Endodermal cell (in vitro differentiated cells): ENCODE results near the gene RMC1. TPM values are rescaled to one million over a fixed set of nuclear protein-coding genes. Genes with fewer than 3 reads are reported as not detected.
A peak's percentile ranks its signal among the peaks of the same experiment; 100 is the strongest.

Experiments used
- DNase-seq: peaks from one replicate; pipeline ENCODE4 v3.0.0-alpha.2; 2017
- H3K27ac ChIP-seq: 2 replicates; pipeline ENCODE4 v1.5.1; 2013; ENCODE audit warnings: mild to moderate bottlenecking, low read depth, low read length, moderate library complexity
- H3K27me3 ChIP-seq: 2 replicates; pipeline ENCODE4 v1.6.1; 2013; ENCODE audit warnings: mild to moderate bottlenecking, low read length, moderate library complexity; ENCODE audit not compliant: insufficient read depth, control insufficient read depth, poor library complexity, severe bottlenecking
- H3K36me3 ChIP-seq: 2 replicates; pipeline ENCODE4 v1.7.0; 2013; ENCODE audit warnings: mild to moderate bottlenecking, low read length, moderate library complexity; ENCODE audit not compliant: control insufficient read depth, insufficient read depth
- H3K4me1 ChIP-seq: one replicate; pipeline ENCODE4 v1.7.0; 2013; ENCODE audit warnings: low read length; ENCODE audit not compliant: control insufficient read depth, insufficient read depth
- H3K4me3 ChIP-seq: 2 replicates; pipeline ENCODE4 v1.5.1; 2013; ENCODE audit warnings: mild to moderate bottlenecking, low read length, moderate library complexity
- H3K9ac ChIP-seq: 2 replicates; pipeline ENCODE4 v1.6.1; 2013; ENCODE audit warnings: mild to moderate bottlenecking, low read length, moderate library complexity; ENCODE audit not compliant: poor library complexity, severe bottlenecking; ENCODE audit errors: extremely low read depth
- H3K9me3 ChIP-seq: 2 replicates; pipeline ENCODE4 v1.6.1; 2013; ENCODE audit warnings: mild to moderate bottlenecking, low read length, moderate library complexity; ENCODE audit not compliant: control insufficient read depth
- H3K27ac Mint-ChIP-seq: 2 replicates; pipeline ENCODE4 v1.8.0; 2020; ENCODE audit warnings: mixed read lengths
- H3K27me3 Mint-ChIP-seq: 2 replicates; pipeline ENCODE4 v1.8.0; 2021; ENCODE audit warnings: mild to moderate bottlenecking, mixed read lengths; ENCODE audit not compliant: insufficient read depth
- H3K36me3 Mint-ChIP-seq: 2 replicates; pipeline ENCODE4 v1.8.0; 2020; ENCODE audit warnings: low read depth, mixed read lengths
- H3K4me1 Mint-ChIP-seq: 2 replicates; pipeline ENCODE4 v1.8.0; 2020; ENCODE audit warnings: mixed read lengths
- H3K4me3 Mint-ChIP-seq: 2 replicates; pipeline ENCODE4 v1.8.0; 2020; ENCODE audit warnings: mild to moderate bottlenecking, moderate library complexity, mixed read lengths
- H3K9me3 Mint-ChIP-seq: 2 replicates; pipeline ENCODE4 v1.8.0; 2020; ENCODE audit warnings: mild to moderate bottlenecking, mixed read lengths
- CTCF ChIP-seq: fragments of 200-600 bp; sonication (generic); conservative IDR thresholded peaks from 2 replicates; pipeline ENCODE4 v1.5.0; 2021; ENCODE audit warnings: antibody characterized with exemption, mild to moderate bottlenecking
- WGBS, 2 experiments: methylation state at CpG; one replicate each; pipeline versions ENCODE4 v1.1.5 to v1.1.7; 2013; ENCODE audit warnings: missing lambda C conversion rate in 2 of 2, mixed read lengths in 1 of 2; ENCODE audit not compliant: insufficient coverage in 1 of 2, insufficient read length in 1 of 2; 5-methylcytosine and 5-hydroxymethylcytosine counted together
- total RNA-seq, 2 donors: library from RNA; stranded (reverse); fragmentation: NEBNext Ultra II Directional in 1 of 2; extraction: Animal tissue kit (Norgen Biotek cat#: 25700) in 1 of 2; gene quantifications; 2 replicates in 1 of 2; 3 replicates in 1 of 2; pipeline ENCODE4 v1.2.1, GENCODE V29; 2021

The RMC1 gene
- total RNA-seq, 2 donors from 2014 or later, result 18.3 to 19.1 TPM

GRCh38 chr18:23524213-23524707 is 20.9 kb downstream of the RMC1 start:
- H3K4me3 Mint-ChIP-seq, result no peak overlapping the region
- no peaks in the 10 kb centered on the region for H3K4me1 Mint-ChIP-seq
- 95% methylated on average over 12 to 14 of the region's 14 CpGs for WGBS, 2 experiments
- H3K9me3 Mint-ChIP-seq, result no peaks in the 10 kb centered on the region
- H3K9me3 ChIP-seq, result no peaks in the 10 kb centered on the region
- H3K27ac Mint-ChIP-seq, result no peak overlapping the region
- H3K4me1 ChIP-seq, result no peaks in the 10 kb centered on the region
- no peaks in the 10 kb centered on the region for H3K27me3 Mint-ChIP-seq
- peaks cover 77% of the 10 kb centered on the region for H3K36me3 ChIP-seq
- DNase-seq, result no peak
- peaks cover 78% of the 10 kb centered on the region for H3K36me3 Mint-ChIP-seq
- no peak overlapping the region for H3K9ac ChIP-seq
- H3K27ac ChIP-seq, result no peak overlapping the region
- no peak overlapping the region for H3K4me3 ChIP-seq
- TF ChIP-seq CTCF, result no peak
- no peaks in the 10 kb centered on the region for H3K27me3 ChIP-seq

GRCh38 chr18:23526501-23527063 is 23.3 kb downstream of the RMC1 start:
- WGBS, 2 experiments, result 93 to 94% methylated on average over 5 of the region's 5 CpGs
- H3K27me3 Mint-ChIP-seq, result no peaks in the 10 kb centered on the region

GRCh38 chr18:23528580-23529472 is 25.5 kb downstream of the RMC1 start:
- no peak overlapping the region for H3K9ac ChIP-seq

More at GRCh38 chr18:23526501-23527063, 23.3 kb downstream of the RMC1 start:
- H3K9me3 Mint-ChIP-seq, result no peaks in the 10 kb centered on the region
- peak overlapping the region; percentile 73 for H3K27ac Mint-ChIP-seq
- Histone ChIP-seq H3K27me3 (no peaks in the 10 kb centered on the region), H3K9ac (no peak overlapping the region), H3K4me3 (no peak overlapping the region), H3K4me1 (no peaks in the 10 kb centered on the region), H3K9me3 (no peaks in the 10 kb centered on the region), H3K36me3 (peaks cover 84% of the 10 kb centered on the region), H3K27ac (no peak overlapping the region)
- no peak overlapping the region for H3K4me3 Mint-ChIP-seq
- TF ChIP-seq CTCF, result no peak
- DNase-seq, result no peak
- H3K36me3 Mint-ChIP-seq, result peaks cover 82% of the 10 kb centered on the region
- H3K4me1 Mint-ChIP-seq, result no peaks in the 10 kb centered on the region

More at GRCh38 chr18:23528580-23529472, 25.5 kb downstream of the RMC1 start:
- Histone ChIP-seq H3K36me3 (peaks cover 87% of the 10 kb centered on the region), H3K27ac (no peak overlapping the region), H3K27me3 (no peaks in the 10 kb centered on the region), H3K4me1 (no peaks in the 10 kb centered on the region), H3K9me3 (no peaks in the 10 kb centered on the region), H3K4me3 (no peak overlapping the region)
- 94 to 95% methylated on average over 18 to 20 of the region's 20 CpGs for WGBS, 2 experiments
- Mint-ChIP-seq H3K4me1 (no peaks in the 10 kb centered on the region), H3K9me3 (no peaks in the 10 kb centered on the region), H3K4me3 (no peak overlapping the region), H3K27me3 (no peaks in the 10 kb centered on the region), H3K36me3 (peaks cover 80% of the 10 kb centered on the region), H3K27ac (peak overlapping the region; percentile 9)
- no peak for DNase-seq
- TF ChIP-seq CTCF, result no peak
